ENCODE results near the gene COL1A1. TPM values are rescaled to one million over a fixed set of nuclear protein-coding genes. Genes with fewer than 3 reads are reported as not detected.
A peak's percentile ranks its signal among the peaks of the same experiment; 100 is the strongest.

Gene COL1A1
- total and polyA plus RNA-seq, 4 donors, result 586 to 2,315 (median 1,292) TPM

GRCh38 chr17:50188531-50188920 lies 12.9 kb downstream of the COL1A1 start:
- peak overlapping the region; percentile 64 for H3K27ac ChIP-seq (ENCODE audit: low read depth, low read length)
- H3K36me3 ChIP-seq (ENCODE audit: control insufficient read depth, insufficient read depth, low read length), result peaks cover 3% of the 10 kb centered on the region

GRCh38 chr17:50187751-50188530 lies 13.5 kb downstream of the COL1A1 start:
- Histone ChIP-seq H3K4me3 (ENCODE audit: low read depth, low read length) (no peak overlapping the region), H3K4me1 (ENCODE audit: control insufficient read depth, insufficient read depth, low read length) (peaks cover 10% of the 10 kb centered on the region), H3K27me3 (ENCODE audit: control insufficient read depth, insufficient read depth, low read length) (no peaks in the 10 kb centered on the region), H3K36me3 (ENCODE audit: control insufficient read depth, insufficient read depth, low read length) (peaks cover 3% of the 10 kb centered on the region), H3K27ac (ENCODE audit: low read depth, low read length) (peak overlapping the region; percentile 64), H3K9me3 (ENCODE audit: control insufficient read depth, insufficient read depth, low read length) (no peaks in the 10 kb centered on the region)
- DNase-seq (ENCODE audit: low read depth in 4 of 6, low spot score in 6 of 6), result no peak
- WGBS (ENCODE audit: insufficient coverage), result 83% methylated on average over 14 of the region's 17 CpGs

More at GRCh38 chr17:50188531-50188920, 12.9 kb downstream of the COL1A1 start:
- peaks cover 11% of the 10 kb centered on the region for H3K4me1 ChIP-seq (ENCODE audit: control insufficient read depth, insufficient read depth, low read length)
- no peak overlapping the region for H3K4me3 ChIP-seq (ENCODE audit: low read depth, low read length)
- 74% methylated on average over 12 of the region's 13 CpGs for WGBS (ENCODE audit: insufficient coverage)
- no peaks in the 10 kb centered on the region for H3K27me3 ChIP-seq (ENCODE audit: control insufficient read depth, insufficient read depth, low read length)
- no peak for DNase-seq (ENCODE audit: low read depth in 4 of 6, low spot score in 6 of 6)
- no peaks in the 10 kb centered on the region for H3K9me3 ChIP-seq (ENCODE audit: control insufficient read depth, insufficient read depth, low read length)

- Histone ChIP-seq H3K36me3 (ENCODE audit: control insufficient read depth, insufficient read depth, low read length) (peaks cover 3% of the 10 kb centered on the region), H3K27ac (ENCODE audit: low read depth, low read length) (peak overlapping the region; percentile 64), H3K9me3 (ENCODE audit: control insufficient read depth, insufficient read depth, low read length) (no peaks in the 10 kb centered on the region), H3K27me3 (ENCODE audit: control insufficient read depth, insufficient read depth, low read length) (no peaks in the 10 kb centered on the region), H3K4me1 (ENCODE audit: control insufficient read depth, insufficient read depth, low read length) (peaks cover 8% of the 10 kb centered on the region), H3K4me3 (ENCODE audit: low read depth, low read length) (no peak overlapping the region)
- DNase-seq (ENCODE audit: low read depth in 4 of 6, low spot score in 6 of 6), result no peak
- 83% methylated on average over 3 of the region's 4 CpGs for WGBS (ENCODE audit: insufficient coverage)
Observed at GRCh38 chr17:50187394-50187725, 14.1 kb downstream of the COL1A1 start.

- Histone ChIP-seq H3K4me3 (ENCODE audit: low read depth, low read length) (no peak overlapping the region), H3K4me1 (ENCODE audit: control insufficient read depth, insufficient read depth, low read length) (peaks cover 13% of the 10 kb centered on the region), H3K27ac (ENCODE audit: low read depth, low read length) (peak overlapping the region; percentile 64), H3K9me3 (ENCODE audit: control insufficient read depth, insufficient read depth, low read length) (no peaks in the 10 kb centered on the region), H3K36me3 (ENCODE audit: control insufficient read depth, insufficient read depth, low read length) (peaks cover 3% of the 10 kb centered on the region), H3K27me3 (ENCODE audit: control insufficient read depth, insufficient read depth, low read length) (no peaks in the 10 kb centered on the region)
- no peak for DNase-seq (ENCODE audit: low read depth in 4 of 6, low spot score in 6 of 6)
- WGBS (ENCODE audit: insufficient coverage), result 93% methylated on average over 18 of the region's 24 CpGs
Observed at GRCh38 chr17:50186661-50187393, 14.6 kb downstream of the COL1A1 start.

- Histone ChIP-seq H3K27me3 (ENCODE audit: control insufficient read depth, insufficient read depth, low read length) (no peaks in the 10 kb centered on the region), H3K27ac (ENCODE audit: low read depth, low read length) (peak overlapping the region; percentile 15), H3K4me1 (ENCODE audit: control insufficient read depth, insufficient read depth, low read length) (peaks cover 21% of the 10 kb centered on the region), H3K9me3 (ENCODE audit: control insufficient read depth, insufficient read depth, low read length) (no peaks in the 10 kb centered on the region), H3K36me3 (ENCODE audit: control insufficient read depth, insufficient read depth, low read length) (peaks cover 3% of the 10 kb centered on the region), H3K4me3 (ENCODE audit: low read depth, low read length) (no peak overlapping the region)
- WGBS (ENCODE audit: insufficient coverage), result 88% methylated on average over 31 of the region's 31 CpGs
- DNase-seq (ENCODE audit: low read depth in 4 of 6, low spot score in 6 of 6), result no peak
Observed at GRCh38 chr17:50185631-50186471, 15.6 kb downstream of the COL1A1 start.

- Histone ChIP-seq H3K9me3 (ENCODE audit: control insufficient read depth, insufficient read depth, low read length) (no peaks in the 10 kb centered on the region), H3K27me3 (ENCODE audit: control insufficient read depth, insufficient read depth, low read length) (no peaks in the 10 kb centered on the region), H3K27ac (ENCODE audit: low read depth, low read length) (peak overlapping the region; percentile 43), H3K4me1 (ENCODE audit: control insufficient read depth, insufficient read depth, low read length) (peaks cover 25% of the 10 kb centered on the region), H3K4me3 (ENCODE audit: low read depth, low read length) (no peak overlapping the region), H3K36me3 (ENCODE audit: control insufficient read depth, insufficient read depth, low read length) (peaks cover 3% of the 10 kb centered on the region)
- DNase-seq (ENCODE audit: low read depth in 4 of 6, low spot score in 6 of 6), result no peak
- WGBS (ENCODE audit: insufficient coverage), result 44% methylated on average over 14 of the region's 19 CpGs
Observed at GRCh38 chr17:50184611-50185398, 16.6 kb downstream of the COL1A1 start.

GRCh38 chr17:50184064-50184463 lies 17.4 kb downstream of the COL1A1 start:
- no peak for DNase-seq (ENCODE audit: low read depth in 4 of 6, low spot score in 6 of 6)
- no peak overlapping the region for H3K27ac ChIP-seq (ENCODE audit: low read depth, low read length)
- H3K36me3 ChIP-seq (ENCODE audit: control insufficient read depth, insufficient read depth, low read length), result peaks cover 3% of the 10 kb centered on the region
- H3K4me1 ChIP-seq (ENCODE audit: control insufficient read depth, insufficient read depth, low read length), result peaks cover 25% of the 10 kb centered on the region
- H3K9me3 ChIP-seq (ENCODE audit: control insufficient read depth, insufficient read depth, low read length), result no peaks in the 10 kb centered on the region
- no peaks in the 10 kb centered on the region for H3K27me3 ChIP-seq (ENCODE audit: control insufficient read depth, insufficient read depth, low read length)
- no CpG with 5 or more reads among the region's 8 CpGs for WGBS (ENCODE audit: insufficient coverage)
- H3K4me3 ChIP-seq (ENCODE audit: low read depth, low read length), result no peak overlapping the region

GRCh38 chr17:50183421-50183994 lies 17.9 kb downstream of the COL1A1 start:
- Histone ChIP-seq H3K27ac (ENCODE audit: low read depth, low read length) (no peak overlapping the region), H3K36me3 (ENCODE audit: control insufficient read depth, insufficient read depth, low read length) (peaks cover 3% of the 10 kb centered on the region), H3K4me3 (ENCODE audit: low read depth, low read length) (no peak overlapping the region), H3K27me3 (ENCODE audit: control insufficient read depth, insufficient read depth, low read length) (no peaks in the 10 kb centered on the region), H3K9me3 (ENCODE audit: control insufficient read depth, insufficient read depth, low read length) (no peaks in the 10 kb centered on the region), H3K4me1 (ENCODE audit: control insufficient read depth, insufficient read depth, low read length) (peaks cover 26% of the 10 kb centered on the region)
- WGBS (ENCODE audit: insufficient coverage), result 72% methylated on average over 10 of the region's 12 CpGs
- no peak for DNase-seq (ENCODE audit: low read depth in 4 of 6, low spot score in 6 of 6)
